Ovary (tissue), 3 donors: Measurements from ENCODE around the gene OXCT2.
"Not testable (repeated sequence)": the region's sequence is repeated elsewhere in the genome, so short reads cannot be mapped to it uniquely, and the experiment has no call there.

Experiments
- CTCF ChIP-seq, 3 donors: fragments of 450-650 bp in 2 of 3; fragments of 200-600 bp in 1 of 3; IDR thresholded peaks; one replicate each; pipeline versions ENCODE4 v1.5.1 to v1.8.0; 2016 to 2022; ENCODE audit warnings: antibody characterized with exemption in 3 of 3, mild to moderate bottlenecking in 1 of 3
- EP300 ChIP-seq: sonication (generic); formaldehyde crosslinking; IDR thresholded peaks from one replicate; pipeline ENCODE4 v1.6.1; 2017; ENCODE audit warnings: antibody characterized with exemption
- POLR2A ChIP-seq: fragments of 450-650 bp; IDR thresholded peaks from one replicate; pipeline ENCODE4 v1.6.1; 2017; ENCODE audit warnings: antibody characterized with exemption, mild to moderate bottlenecking, moderate library complexity
- donor health status: DM: no; HTN: no; CAD: no.

GRCh38 chr1:39769502-39769901, 1.6 kb downstream of the OXCT2 start:
- not testable (repeated sequence) for TF ChIP-seq CTCF (IDR thresholded peaks at IDR 0.05); POLR2A; EP300
